H9 (cell line): ENCODE data around the gene XBP1. TPM values are rescaled to one million over a fixed set of nuclear protein-coding genes. Genes with fewer than 3 reads are reported as not detected.
A peak's percentile ranks its signal among the peaks of the same experiment; 100 is the strongest.

ENCODE experiments used
- DNase-seq: peaks from one replicate; pipeline ENCODE4 v3.0.0-alpha.2; 2017
- H2AFZ ChIP-seq: one replicate; pipeline ENCODE4 v1.6.1; 2013; ENCODE audit warnings: mild to moderate bottlenecking, low read length, control low read depth, moderate library complexity
- H2AK5ac ChIP-seq: 2 replicates; pipeline ENCODE4 v1.6.1; 2013; ENCODE audit warnings: low read length, control low read depth, mixed read lengths; ENCODE audit not compliant: insufficient read length
- H2BK120ac ChIP-seq: one replicate; pipeline ENCODE4 v1.6.1; 2013; ENCODE audit warnings: low read depth, mild to moderate bottlenecking, low read length, control low read depth, inconsistent platforms; ENCODE audit not compliant: poor library complexity, severe bottlenecking
- H2BK12ac ChIP-seq: 2 replicates; pipeline ENCODE4 v1.6.1; 2013; ENCODE audit warnings: low read length, control low read depth, mixed read lengths, low read depth; ENCODE audit not compliant: insufficient read length
- H2BK15ac ChIP-seq: 2 replicates; pipeline ENCODE4 v1.6.1; 2013; ENCODE audit warnings: low read depth, low read length, control low read depth
- H2BK20ac ChIP-seq: one replicate; pipeline ENCODE4 v1.6.1; 2013; ENCODE audit warnings: low read depth, mild to moderate bottlenecking, low read length, control low read depth, inconsistent platforms; ENCODE audit not compliant: poor library complexity, severe bottlenecking
- H2BK5ac ChIP-seq: 2 replicates; pipeline ENCODE4 v1.6.1; 2013; ENCODE audit warnings: low read length, control low read depth, mixed read lengths; ENCODE audit not compliant: insufficient read length
- H3K14ac ChIP-seq: 2 replicates; pipeline ENCODE4 v1.6.1; 2013; ENCODE audit warnings: low read length, control low read depth; ENCODE audit not compliant: insufficient read depth
- H3K18ac ChIP-seq: 2 replicates; pipeline ENCODE4 v1.6.1; 2013; ENCODE audit warnings: low read depth, mild to moderate bottlenecking, mixed read lengths, low read length, control low read depth; ENCODE audit not compliant: insufficient read length
- H3K23ac ChIP-seq: 2 replicates; pipeline ENCODE4 v1.6.1; 2013; ENCODE audit warnings: low read length, control low read depth, mixed read lengths, low read depth; ENCODE audit not compliant: insufficient read length
- H3K23me2 ChIP-seq: 2 replicates; pipeline ENCODE4 v1.6.1; 2013; ENCODE audit warnings: low read depth, mild to moderate bottlenecking, mixed read lengths, low read length, control low read depth; ENCODE audit not compliant: insufficient read length, poor library complexity, severe bottlenecking
- H3K27ac ChIP-seq: 2 replicates; pipeline ENCODE4 v1.5.1; 2013; ENCODE audit warnings: low read length, control low read depth, mixed read lengths, low read depth; ENCODE audit not compliant: insufficient read length
- H3K27me3 ChIP-seq: 2 replicates; pipeline ENCODE4 v1.6.1; 2013; ENCODE audit warnings: low read length, control low read depth, inconsistent platforms; ENCODE audit not compliant: insufficient read depth
- H3K4ac ChIP-seq: 2 replicates; pipeline ENCODE4 v1.6.1; 2013; ENCODE audit warnings: low read depth, mild to moderate bottlenecking, control low read depth, inconsistent platforms, low read length, moderate library complexity
- H3K4me1 ChIP-seq: 2 replicates; pipeline ENCODE4 v1.6.1; 2013; ENCODE audit warnings: low read length, control low read depth, inconsistent platforms; ENCODE audit not compliant: insufficient read depth
- H3K4me2 ChIP-seq: 2 replicates; pipeline ENCODE4 v1.6.1; 2013; ENCODE audit warnings: low read length, control low read depth, mixed read lengths; ENCODE audit not compliant: insufficient read length, insufficient read depth
- H3K56ac ChIP-seq: 2 replicates; pipeline ENCODE4 v1.6.1; 2013; ENCODE audit warnings: low read depth, mild to moderate bottlenecking, mixed read lengths, low read length, control low read depth; ENCODE audit not compliant: insufficient read length
- H3K79me1 ChIP-seq: 2 replicates; pipeline ENCODE4 v1.6.1; 2013; ENCODE audit warnings: low read depth, mild to moderate bottlenecking, moderate library complexity, low read length, control low read depth, inconsistent platforms; ENCODE audit not compliant: insufficient read depth, poor library complexity, severe bottlenecking
- H3K79me2 ChIP-seq: 2 replicates; pipeline ENCODE4 v1.6.1; 2013; ENCODE audit warnings: low read length, control low read depth, inconsistent platforms; ENCODE audit not compliant: insufficient read depth
- H3K9ac ChIP-seq: 2 replicates; pipeline ENCODE4 v1.6.1; 2013; ENCODE audit warnings: low read length, control low read depth, mixed read lengths; ENCODE audit not compliant: insufficient read length; ENCODE audit errors: extremely low read depth
- H3K9me3 ChIP-seq: one replicate; pipeline ENCODE4 v1.6.1; 2013; ENCODE audit warnings: low read depth, low read length, inconsistent platforms; ENCODE audit not compliant: control insufficient read depth
- H3T11ph ChIP-seq: one replicate; pipeline ENCODE4 v1.6.1; 2013; ENCODE audit warnings: mild to moderate bottlenecking, low read length, control low read depth, inconsistent platforms
- H4K20me1 ChIP-seq: one replicate; pipeline ENCODE4 v1.6.1; 2013; ENCODE audit not compliant: control insufficient read depth, insufficient read length, insufficient read depth
- H4K5ac ChIP-seq: 2 replicates; pipeline ENCODE4 v1.6.1; 2013; ENCODE audit warnings: low read depth, mild to moderate bottlenecking, mixed read lengths, low read length, control low read depth; ENCODE audit not compliant: insufficient read length
- H4K8ac ChIP-seq: replicated peaks from 2 replicates; pipeline ENCODE4 v1.6.1; 2013; ENCODE audit warnings: low read length, control low read depth, mixed read lengths, low read depth; ENCODE audit not compliant: insufficient read length
- H4K91ac ChIP-seq: 2 replicates; pipeline ENCODE4 v1.6.1; 2013; ENCODE audit warnings: low read depth, mild to moderate bottlenecking, moderate library complexity, mixed read lengths, low read length, control low read depth; ENCODE audit not compliant: insufficient read length
- H3K27ac Mint-ChIP-seq, 3 experiments: 2 replicates in 2 of 3; 3 replicates in 1 of 3; pipeline ENCODE4 v1.8.0; 2020 to 2021; ENCODE audit warnings: mixed read lengths in 3 of 3, mild to moderate bottlenecking in 1 of 3, moderate library complexity in 1 of 3
- H3K27me3 Mint-ChIP-seq: 2 replicates; pipeline ENCODE4 v1.8.0; 2021; ENCODE audit warnings: low read depth, mild to moderate bottlenecking, moderate library complexity, mixed read lengths
- H3K36me3 Mint-ChIP-seq, 3 experiments: 2 replicates in 2 of 3; 3 replicates in 1 of 3; pipeline ENCODE4 v1.8.0; 2020 to 2021; ENCODE audit warnings: low read depth in 3 of 3, mixed read lengths in 3 of 3; ENCODE audit not compliant: insufficient read depth in 1 of 3
- H3K4me1 Mint-ChIP-seq, 2 experiments: 2 replicates each; pipeline ENCODE4 v1.8.0; 2020; ENCODE audit warnings: mixed read lengths in 2 of 2
- H3K4me3 Mint-ChIP-seq, 2 experiments: 2 replicates in 1 of 2; 3 replicates in 1 of 2; pipeline ENCODE4 v1.8.0; 2020 to 2021; ENCODE audit warnings: mild to moderate bottlenecking in 2 of 2, mixed read lengths in 2 of 2, moderate library complexity in 1 of 2
- H3K9me3 Mint-ChIP-seq, 2 experiments: 2 replicates in 1 of 2; 3 replicates in 1 of 2; pipeline ENCODE4 v1.8.0; 2020; ENCODE audit warnings: mild to moderate bottlenecking in 2 of 2, mixed read lengths in 2 of 2, moderate library complexity in 1 of 2
- CTCF ChIP-seq: fragments of 200-600 bp; sonication (generic); conservative IDR thresholded peaks from 3 replicates; pipeline ENCODE4 v1.8.0; 2021; ENCODE audit warnings: antibody characterized with exemption, mild to moderate bottlenecking
- WGBS: extraction: QIAGEN DNeasy Blood & Tissue Kit; methylation state at CpG from one replicate; pipeline ENCODE4 v1.1.7; 2013; ENCODE audit warnings: missing lambda C conversion rate, low lambda C conversion rate, mixed read lengths; ENCODE audit not compliant: insufficient read length; ENCODE audit errors: extremely low coverage; 5-methylcytosine and 5-hydroxymethylcytosine counted together
- total RNA-seq: library from RNA; stranded (reverse); gene quantifications from 2 replicates; pipeline ENCODE4 v1.2.1, GENCODE V29; 2021

Gene XBP1
- total RNA-seq, 1 experiment from 2014 or later = 114 TPM

GRCh38 chr22:28791841-28792490, 8.4 kb downstream of the XBP1 start:
- Histone ChIP-seq H3K4me2 (no peak overlapping the region), H2AFZ (no peak overlapping the region), H3K9me3 (no peaks in the 10 kb centered on the region), H4K20me1 (no peaks in the 10 kb centered on the region), H3K23ac (no peak overlapping the region), H2BK5ac (no peak overlapping the region), H3K27me3 (no peaks in the 10 kb centered on the region), H3K4ac (no peak overlapping the region), H3K79me1 (no peaks in the 10 kb centered on the region), H3K79me2 (no peaks in the 10 kb centered on the region), H2BK120ac (no peak overlapping the region), H2BK20ac (no peak overlapping the region), H3K27ac (no peak overlapping the region), H3K56ac (no peak overlapping the region), H3K14ac (no peak overlapping the region), H3T11ph (no peak overlapping the region), H2BK12ac (no peak overlapping the region), H3K4me1 (no peaks in the 10 kb centered on the region), H3K23me2 (no peaks in the 10 kb centered on the region), H3K18ac (no peak overlapping the region), H2AK5ac (no peak overlapping the region), H4K8ac (no peak overlapping the region), H3K9ac (no peak overlapping the region), H4K5ac (no peak overlapping the region), H4K91ac (no peak overlapping the region), H2BK15ac (no peak overlapping the region)
- H3K27me3 Mint-ChIP-seq = no peaks in the 10 kb centered on the region
- no CpG with 5 or more reads among the region's 3 CpGs for WGBS
- no peak overlapping the region for H3K4me3 Mint-ChIP-seq
- no peaks in the 10 kb centered on the region for H3K4me1 Mint-ChIP-seq
- H3K36me3 Mint-ChIP-seq = peaks cover 34 to 56% (median 53%) of the 10 kb centered on the region in 3 experiments
- TF ChIP-seq CTCF = no peak
- no peaks in the 10 kb centered on the region; a peak in 1 of 5 replicates for H3K9me3 Mint-ChIP-seq
- peak overlapping the region in 2 of 3 experiments; percentile 32 to 89; a peak in 3 of 7 replicates for H3K27ac Mint-ChIP-seq
- DNase-seq = no peak
